ENCODE results near the gene HIC1.

Gene HIC1

GRCh38 chr17:2107506-2107905 lies 52.6 kb downstream of the HIC1 start:
- DNase-seq, result no peak

GRCh38 chr17:2108170-2108569 lies 53.3 kb downstream of the HIC1 start:
- no peak for DNase-seq

GRCh38 chr17:2110436-2110835 lies 55.5 kb downstream of the HIC1 start:
- DNase-seq, result no peak

GRCh38 chr17:2111691-2112090 lies 56.8 kb downstream of the HIC1 start:
- DNase-seq, result no peak
